ENCODE measurements around the gene PBX2.
"Not testable (repeated sequence)": the region's sequence is repeated elsewhere in the genome, so short reads cannot be mapped to it uniquely, and the experiment has no call there.

Gene PBX2

GRCh38 chr6:32187725-32188380, 2.1 kb downstream of the PBX2 start:
- DNase-seq (ENCODE audit: low read depth) = not testable (repeated sequence)

- DNase-seq (ENCODE audit: low read depth) = no peak
Measured at GRCh38 chr6:32187009-32187709, 2.8 kb downstream of the PBX2 start.

GRCh38 chr6:32186151-32186840, 3.7 kb downstream of the PBX2 start:
- not testable (repeated sequence) for DNase-seq (ENCODE audit: low read depth)

GRCh38 chr6:32185681-32186131, 4.3 kb downstream of the PBX2 start:
- DNase-seq (ENCODE audit: low read depth) = peak; percentile 89

- no peak for DNase-seq (ENCODE audit: low read depth)
Measured at GRCh38 chr6:32184084-32184640, 5.8 kb downstream of the PBX2 start, which contains the start of gene AGER. TSS of gene AGER (minus strand) at chr6:32184253. CDS start at chr6:32184222, 31 bp downstream.

- DNase-seq (ENCODE audit: low read depth) = no peak
Measured at GRCh38 chr6:32183483-32184083, 6.4 kb downstream of the PBX2 start.

- no peak for DNase-seq (ENCODE audit: low read depth)
Measured at GRCh38 chr6:32183030-32183429, 7.0 kb downstream of the PBX2 start.

- DNase-seq (ENCODE audit: low read depth) = no peak
Measured at GRCh38 chr6:32182555-32182981, 7.4 kb downstream of the PBX2 start.

GRCh38 chr6:32181915-32182529, 8.0 kb downstream of the PBX2 start:
- DNase-seq (ENCODE audit: low read depth) = no peak

- no peak for DNase-seq (ENCODE audit: low read depth)
Measured at GRCh38 chr6:32181148-32181702, 8.8 kb downstream of the PBX2 start.

GRCh38 chr6:32179766-32180405, 10.1 kb downstream of the PBX2 start:
- DNase-seq (ENCODE audit: low read depth) = no peak

- no peak for DNase-seq (ENCODE audit: low read depth)
Measured at GRCh38 chr6:32178547-32179440, 11.2 kb downstream of the PBX2 start.

- peak; percentile 100 for DNase-seq (ENCODE audit: low read depth)
Measured at GRCh38 chr6:32177788-32178546, 12.0 kb downstream of the PBX2 start, which contains the start of gene RNF5. TSS of gene RNF5 (plus strand) at chr6:32178405. CDS start at chr6:32178512, 107 bp downstream.

- no peak for DNase-seq (ENCODE audit: low read depth)
Measured at GRCh38 chr6:32177183-32177787, 12.7 kb downstream of the PBX2 start.

GRCh38 chr6:32176476-32177182, 13.4 kb downstream of the PBX2 start:
- DNase-seq (ENCODE audit: low read depth) = peak; percentile 74

GRCh38 chr6:32175711-32176475, 14.1 kb downstream of the PBX2 start, which contains the start of gene AGPAT1:
TSS of gene AGPAT1 (minus strand) at chr6:32176084. CDS start at chr6:32171496, 4,588 bp downstream.
- peak; percentile 98 for DNase-seq (ENCODE audit: low read depth)

- DNase-seq (ENCODE audit: low read depth) = no peak
Measured at GRCh38 chr6:32175322-32175710, 14.7 kb downstream of the PBX2 start.
